Keratinocyte (primary cell): ENCODE measurements around the gene CDHR2. TPM values are rescaled to one million over a fixed set of nuclear protein-coding genes. Genes with fewer than 3 reads are reported as not detected.

Experiments used
- DNase-seq: peaks from one replicate; pipeline ENCODE4 v3.0.0-alpha.2; 2011; ENCODE audit warnings: low read depth, missing footprints, low spot score
- FAIRE-seq: peaks from 2 replicates; lab custom pipeline; 2011; peaks lifted over from hg19 to GRCh38; lab: Jason Lieb, UNC
- H2AFZ ChIP-seq: 2 replicates; pipeline ENCODE4 v1.6.0; 2012; ENCODE audit warnings: low read length, control low read depth, inconsistent platforms; ENCODE audit not compliant: control insufficient read depth
- H3K27ac ChIP-seq: 2 replicates; pipeline ENCODE4 v1.5.1; 2011; ENCODE audit warnings: low read length; ENCODE audit not compliant: control insufficient read depth, insufficient read depth
- H3K27me3 ChIP-seq: 3 replicates; pipeline ENCODE4 v1.6.0; 2011; ENCODE audit warnings: low read length; ENCODE audit not compliant: control insufficient read depth, insufficient read depth; ENCODE audit errors: extremely low read depth
- H3K36me3 ChIP-seq, 2 experiments: 2 replicates in 1 of 2; 3 replicates in 1 of 2; pipeline ENCODE4 v1.5.1; 2011; ENCODE audit warnings: low read length in 2 of 2, mild to moderate bottlenecking in 1 of 2; ENCODE audit not compliant: control insufficient read depth in 2 of 2, insufficient read depth in 2 of 2; ENCODE audit errors: extremely low read depth in 1 of 2
- H3K4me1 ChIP-seq: 3 replicates; pipeline ENCODE4 v1.5.1; 2011; ENCODE audit warnings: low read length; ENCODE audit not compliant: control insufficient read depth, insufficient read depth; ENCODE audit errors: extremely low read depth
- H3K4me2 ChIP-seq: 3 replicates; pipeline ENCODE4 v1.6.0; 2011; ENCODE audit warnings: low read depth, low read length; ENCODE audit not compliant: control insufficient read depth, insufficient read depth; ENCODE audit errors: extremely low read depth
- H3K4me3 ChIP-seq, 3 experiments: fragments of 200-600 bp in 1 of 3; sonication (generic) in 1 of 3; 2 replicates in 2 of 3; 3 replicates in 1 of 3; pipeline ENCODE4 v1.5.1; 2011 to 2016; ENCODE audit warnings: low read length in 3 of 3, mild to moderate bottlenecking in 3 of 3, control low read depth in 2 of 3, inconsistent platforms in 1 of 3, low read depth in 1 of 3, mixed read lengths in 1 of 3, mixed run types in 1 of 3, moderate library complexity in 1 of 3; ENCODE audit not compliant: control insufficient read depth in 2 of 3, insufficient read depth in 2 of 3; ENCODE audit errors: extremely low read depth in 1 of 3
- H3K79me2 ChIP-seq: 2 replicates; pipeline ENCODE4 v1.6.0; 2012; ENCODE audit warnings: low read length; ENCODE audit not compliant: control insufficient read depth, insufficient read depth
- H3K9ac ChIP-seq: 3 replicates; pipeline ENCODE4 v1.6.0; 2011; ENCODE audit warnings: low read length; ENCODE audit not compliant: control insufficient read depth, insufficient read depth; ENCODE audit errors: extremely low read depth
- H3K9me1 ChIP-seq: 3 replicates; pipeline ENCODE4 v1.6.0; 2011; ENCODE audit warnings: low read length; ENCODE audit not compliant: control insufficient read depth, insufficient read depth; ENCODE audit errors: extremely low read depth
- H3K9me3 ChIP-seq: 2 replicates; pipeline ENCODE4 v1.5.1; 2012; ENCODE audit warnings: low read depth, low read length; ENCODE audit not compliant: control insufficient read depth
- H4K20me1 ChIP-seq: 3 replicates; pipeline ENCODE4 v1.6.0; 2011; ENCODE audit warnings: low read length; ENCODE audit not compliant: control insufficient read depth, insufficient read depth; ENCODE audit errors: extremely low read depth
- EZH2 ChIP-seq: IDR thresholded peaks from one replicate; pipeline ENCODE4 v1.6.1; 2012; ENCODE audit warnings: inconsistent platforms, mild to moderate bottlenecking, low read length, moderate library complexity
- dilution Hi-C: fragments of 300-500 bp; cut with MboI; formaldehyde crosslinking; loops from one replicate; pipeline ENCODE4 v1.7.0; 2020; ENCODE audit warnings: low sequenced_read_pairs; ENCODE audit not compliant: extremely low pct_ligation_motif_present
- polyA plus RNA-seq, 5 experiments: library from polyadenylated mRNA; depleted of rRNA in 3 of 5; stranded (reverse) in 3 of 5; stranded (forward) in 1 of 5; unstranded in 1 of 5; fragments of >200 nt; gene quantifications; 1 replicate in 1 of 5; 2 replicates in 3 of 5; 3 replicates in 1 of 5; pipeline versions ENCODE4 v1.2.1 to v1.2.3, GENCODE V29; 2011 to 2012; ENCODE audit warnings: missing spikeins in 2 of 5, low read depth in 1 of 5, low replicate concordance in 1 of 5
- TF ChIP-seq, protein P1 (sequence below), 3 experiments: IDR thresholded peaks in 1 of 3; conservative IDR thresholded peaks in 1 of 3; optimal IDR thresholded peaks in 1 of 3; 2 replicates in 2 of 3; 3 replicates in 1 of 3; pipeline versions ENCODE3 to v1.5.1; 2011; ENCODE audit warnings: low read length in 3 of 3, mild to moderate bottlenecking in 3 of 3, moderate library complexity in 2 of 3, control low read depth in 1 of 3, inconsistent platforms in 1 of 3; ENCODE audit not compliant: insufficient read depth in 2 of 3; ENCODE audit errors: extremely low read depth in 1 of 3

The CDHR2 gene
- polyA plus RNA-seq, 1 donor (not counting 4 experiments of a cell fraction or from before 2014, with no cell fraction given) = not detected

DNA sequence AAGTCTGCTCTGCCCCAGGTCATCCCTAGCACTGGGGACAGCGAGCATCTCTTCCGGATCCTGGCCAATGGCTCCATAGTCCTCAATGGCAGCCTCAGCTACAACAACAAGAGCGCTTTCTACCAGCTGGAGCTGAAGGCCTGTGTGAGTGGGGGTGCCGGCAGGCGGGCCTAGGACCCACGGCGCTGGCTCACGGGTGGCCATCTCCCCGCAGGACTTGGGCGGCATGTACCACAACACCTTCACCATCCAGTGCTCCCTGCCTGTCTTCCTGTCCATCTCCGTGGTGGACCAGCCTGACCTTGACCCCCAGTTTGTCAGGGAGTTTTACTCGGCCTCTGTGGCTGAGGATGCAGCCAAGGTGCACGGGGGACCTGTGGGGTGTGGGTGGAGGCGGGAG is 25.9 kb downstream of the CDHR2 start:
- H3K4me2 ChIP-seq = no peak overlapping the region
- dilution Hi-C loops = no loop called here
- FAIRE-seq = no peak

GRCh38 chr5:176575488-176576422 is 26.6 kb downstream of the CDHR2 start:
- no peak overlapping the region for H3K4me3 ChIP-seq
- H3K27me3 ChIP-seq = no peaks in the 10 kb centered on the region
- H3K9me3 ChIP-seq = no peaks in the 10 kb centered on the region
- no peak for FAIRE-seq
- H3K27ac ChIP-seq = no peak overlapping the region
- dilution Hi-C loops = no loop called here
- no peak overlapping the region for H2AFZ ChIP-seq
- no peaks in the 10 kb centered on the region for H3K4me1 ChIP-seq
- H3K36me3 ChIP-seq = no peaks in the 10 kb centered on the region
- no peaks in the 10 kb centered on the region for H3K9me1 ChIP-seq
- H3K4me2 ChIP-seq = no peak overlapping the region
- H3K9ac ChIP-seq = no peak overlapping the region
- H4K20me1 ChIP-seq = no peaks in the 10 kb centered on the region
- H3K79me2 ChIP-seq = no peaks in the 10 kb centered on the region
- no peak for DNase-seq
- TF ChIP-seq, protein P1, sequence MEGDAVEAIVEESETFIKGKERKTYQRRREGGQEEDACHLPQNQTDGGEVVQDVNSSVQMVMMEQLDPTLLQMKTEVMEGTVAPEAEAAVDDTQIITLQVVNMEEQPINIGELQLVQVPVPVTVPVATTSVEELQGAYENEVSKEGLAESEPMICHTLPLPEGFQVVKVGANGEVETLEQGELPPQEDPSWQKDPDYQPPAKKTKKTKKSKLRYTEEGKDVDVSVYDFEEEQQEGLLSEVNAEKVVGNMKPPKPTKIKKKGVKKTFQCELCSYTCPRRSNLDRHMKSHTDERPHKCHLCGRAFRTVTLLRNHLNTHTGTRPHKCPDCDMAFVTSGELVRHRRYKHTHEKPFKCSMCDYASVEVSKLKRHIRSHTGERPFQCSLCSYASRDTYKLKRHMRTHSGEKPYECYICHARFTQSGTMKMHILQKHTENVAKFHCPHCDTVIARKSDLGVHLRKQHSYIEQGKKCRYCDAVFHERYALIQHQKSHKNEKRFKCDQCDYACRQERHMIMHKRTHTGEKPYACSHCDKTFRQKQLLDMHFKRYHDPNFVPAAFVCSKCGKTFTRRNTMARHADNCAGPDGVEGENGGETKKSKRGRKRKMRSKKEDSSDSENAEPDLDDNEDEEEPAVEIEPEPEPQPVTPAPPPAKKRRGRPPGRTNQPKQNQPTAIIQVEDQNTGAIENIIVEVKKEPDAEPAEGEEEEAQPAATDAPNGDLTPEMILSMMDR (optimal IDR thresholded peaks at IDR 0.05 in 1 of 3, IDR thresholded peaks at IDR 0.05 in 1 of 3, conservative IDR thresholded peaks at IDR 0.05 in 1 of 3; ENCODE audit: extremely low read depth in 1 of 3, insufficient read depth in 2 of 3, low read length in 3 of 3) = no peak
- no peak for TF ChIP-seq EZH2

More for the DNA sequence above, 25.9 kb downstream of the CDHR2 start:
- no peak overlapping the region for H3K9ac ChIP-seq
- no peak overlapping the region for H3K4me3 ChIP-seq
- H3K27me3 ChIP-seq = no peaks in the 10 kb centered on the region
- no peak for TF ChIP-seq EZH2
- TF ChIP-seq, protein P1 (optimal IDR thresholded peaks at IDR 0.05 in 1 of 3, IDR thresholded peaks at IDR 0.05 in 1 of 3, conservative IDR thresholded peaks at IDR 0.05 in 1 of 3; ENCODE audit: extremely low read depth in 1 of 3, insufficient read depth in 2 of 3, low read length in 3 of 3) = no peak
- no peaks in the 10 kb centered on the region for H3K4me1 ChIP-seq
- no peaks in the 10 kb centered on the region for H3K36me3 ChIP-seq
- no peaks in the 10 kb centered on the region for H3K9me3 ChIP-seq
- no peak for DNase-seq
- no peak overlapping the region for H2AFZ ChIP-seq
- no peaks in the 10 kb centered on the region for H3K79me2 ChIP-seq
- no peak overlapping the region for H3K27ac ChIP-seq
- H3K9me1 ChIP-seq = no peaks in the 10 kb centered on the region
- no peaks in the 10 kb centered on the region for H4K20me1 ChIP-seq
